H1 (cell line): ENCODE data around the gene COL4A1. TPM values are rescaled to one million over a fixed set of nuclear protein-coding genes. Genes with fewer than 3 reads are reported as not detected.

Experiments
- CTCF ChIA-PET: fragments of 300-600 bp; sonication (Branson Sonifier 250); formaldehyde crosslinking; loops from one replicate; lab custom pipeline; 2021; ENCODE audit not compliant: partially characterized antibody; lab: Charles Lee
- POLR2A ChIA-PET: fragments of 300-600 bp; sonication (Branson Sonifier 250); formaldehyde crosslinking; loops from one replicate; lab custom pipeline; 2021; ENCODE audit warnings: inconsistent platforms; ENCODE audit not compliant: partially characterized antibody; lab: Charles Lee
- DNase-seq, 2 experiments: peaks; one replicate each; pipeline versions ENCODE4 v3.0.0 to v3.0.0-alpha.2; 2010 to 2022; ENCODE audit warnings: low spot score in 2 of 2, low read depth in 1 of 2, mixed read lengths in 1 of 2
- FAIRE-seq: peaks from 2 replicates; lab custom pipeline; 2011; peaks lifted over from hg19 to GRCh38; lab: Jason Lieb, UNC
- H2AFZ ChIP-seq: 2 replicates; pipeline ENCODE4 v1.8.1; 2012; ENCODE audit warnings: low read length, inconsistent platforms
- H2AK5ac ChIP-seq: 2 replicates; pipeline ENCODE4 v1.6.1; 2013; ENCODE audit warnings: low read depth, low read length
- H2BK120ac ChIP-seq: replicated peaks from 2 replicates; pipeline ENCODE3; 2013; ENCODE audit warnings: low read depth, low read length, inconsistent platforms
- H2BK12ac ChIP-seq: 2 replicates; pipeline ENCODE4 v1.6.1; 2013; ENCODE audit warnings: low read depth, low read length
- H2BK15ac ChIP-seq: 2 replicates; pipeline ENCODE4 v1.6.1; 2013; ENCODE audit warnings: low read length
- H2BK20ac ChIP-seq: 2 replicates; pipeline ENCODE4 v1.6.1; 2013; ENCODE audit warnings: low read length
- H2BK5ac ChIP-seq: 2 replicates; pipeline ENCODE4 v1.6.1; 2013; ENCODE audit warnings: low read depth, low read length
- H3K14ac ChIP-seq: 2 replicates; pipeline ENCODE4 v1.6.1; 2013; ENCODE audit warnings: inconsistent platforms; ENCODE audit not compliant: insufficient read length
- H3K18ac ChIP-seq: 2 replicates; pipeline ENCODE4 v1.6.1; 2013; ENCODE audit warnings: low read length; ENCODE audit errors: extremely low read depth
- H3K23ac ChIP-seq: 2 replicates; pipeline ENCODE4 v1.6.1; 2013; ENCODE audit warnings: inconsistent platforms; ENCODE audit not compliant: insufficient read length
- H3K23me2 ChIP-seq: 2 replicates; pipeline ENCODE4 v1.6.1; 2013; ENCODE audit warnings: low read depth, low read length
- H3K27ac ChIP-seq: 2 replicates; pipeline ENCODE4 v1.6.1; 2011; ENCODE audit warnings: low read depth, low read length, inconsistent platforms
- H3K27me3 ChIP-seq, 4 experiments: replicated peaks in 1 of 4; 1 replicate in 1 of 4; 2 replicates in 3 of 4; pipeline versions ENCODE4 v1.6.1 to v1.8.1; 2011 to 2013; ENCODE audit warnings: low read length in 3 of 4, mild to moderate bottlenecking in 3 of 4, inconsistent platforms in 2 of 4, mixed read lengths in 2 of 4, moderate library complexity in 1 of 4; ENCODE audit not compliant: control insufficient read depth in 3 of 4, insufficient read depth in 3 of 4; ENCODE audit errors: extremely low read depth in 1 of 4
- H3K36me3 ChIP-seq, 4 experiments: 2 replicates each; pipeline versions ENCODE4 v1.6.1 to v1.8.1; 2011 to 2013; ENCODE audit warnings: mild to moderate bottlenecking in 4 of 4, low read length in 3 of 4, moderate library complexity in 2 of 4, control low read depth in 1 of 4, inconsistent platforms in 1 of 4; ENCODE audit not compliant: insufficient read depth in 4 of 4, control insufficient read depth in 2 of 4
- H3K4ac ChIP-seq: replicated peaks from 2 replicates; pipeline ENCODE3; 2013; ENCODE audit warnings: low read length, low read depth, mixed read lengths, inconsistent platforms; ENCODE audit not compliant: insufficient read length
- H3K4me1 ChIP-seq, 4 experiments: replicated peaks in 1 of 4; 1 replicate in 1 of 4; 2 replicates in 3 of 4; pipeline versions ENCODE4 v1.6.1 to v1.8.1; 2011 to 2013; ENCODE audit warnings: low read length in 3 of 4, inconsistent platforms in 2 of 4, mixed read lengths in 1 of 4; ENCODE audit not compliant: insufficient read depth in 4 of 4, control insufficient read depth in 3 of 4
- H3K4me2 ChIP-seq, 2 experiments: 2 replicates each; pipeline versions ENCODE4 v1.6.1 to v1.8.1; 2011 to 2013; ENCODE audit warnings: low read depth in 2 of 2, low read length in 2 of 2, control low read depth in 1 of 2, inconsistent platforms in 1 of 2, mild to moderate bottlenecking in 1 of 2; ENCODE audit not compliant: insufficient read depth in 1 of 2
- H3K4me3 ChIP-seq, 4 experiments: fragments of 200-600, 300-600 bp in 1 of 4; sonication (generic), shearing (Covaris generic), sonication (Bioruptor Twin) in 1 of 4; 2 replicates each; pipeline versions ENCODE4 v1.5.1 to v1.8.1; 2011 to 2016; ENCODE audit warnings: low read length in 4 of 4, low read depth in 3 of 4, control low read depth in 2 of 4, inconsistent platforms in 2 of 4, mild to moderate bottlenecking in 2 of 4, mixed read lengths in 1 of 4, moderate library complexity in 1 of 4; ENCODE audit not compliant: insufficient read depth in 2 of 4; ENCODE audit errors: extremely low read depth in 1 of 4
- H3K56ac ChIP-seq: replicated peaks from 2 replicates; pipeline ENCODE3; 2013; ENCODE audit warnings: low read depth, mild to moderate bottlenecking, mixed read lengths, low read length, inconsistent platforms; ENCODE audit not compliant: insufficient read length
- H3K79me1 ChIP-seq: 2 replicates; pipeline ENCODE4 v1.6.1; 2013; ENCODE audit warnings: low read depth, low read length, control low read depth
- H3K79me2 ChIP-seq, 2 experiments: 2 replicates each; pipeline versions ENCODE4 v1.6.1 to v1.8.1; 2012 to 2013; ENCODE audit warnings: low read length in 2 of 2, mild to moderate bottlenecking in 2 of 2, inconsistent platforms in 1 of 2; ENCODE audit not compliant: insufficient read depth in 2 of 2, control insufficient read depth in 1 of 2
- H3K9ac ChIP-seq, 4 experiments: replicated peaks in 1 of 4; 1 replicate in 1 of 4; 2 replicates in 3 of 4; pipeline versions ENCODE4 v1.6.1 to v1.8.1; 2011 to 2013; ENCODE audit warnings: low read depth in 3 of 4, low read length in 3 of 4, control low read depth in 2 of 4, mild to moderate bottlenecking in 2 of 4, moderate library complexity in 2 of 4, inconsistent platforms in 1 of 4; ENCODE audit errors: extremely low read depth in 1 of 4
- H3K9me3 ChIP-seq, 2 experiments: 2 replicates each; pipeline versions ENCODE4 v1.6.1 to v1.8.1; 2012 to 2013; ENCODE audit warnings: mild to moderate bottlenecking in 2 of 2, moderate library complexity in 2 of 2, control low read depth in 1 of 2, inconsistent platforms in 1 of 2, low read depth in 1 of 2, low read length in 1 of 2, mixed read lengths in 1 of 2; ENCODE audit not compliant: insufficient read depth in 2 of 2
- H4K20me1 ChIP-seq, 2 experiments: replicated peaks in 1 of 2; 2 replicates each; pipeline versions ENCODE3 to v1.8.1; 2011 to 2013; ENCODE audit warnings: inconsistent platforms in 2 of 2, low read length in 2 of 2, mild to moderate bottlenecking in 1 of 2; ENCODE audit not compliant: insufficient read depth in 2 of 2, control insufficient read depth in 1 of 2
- H4K5ac ChIP-seq: 2 replicates; pipeline ENCODE4 v1.6.1; 2013; ENCODE audit warnings: low read length, low read depth, mixed read lengths, inconsistent platforms; ENCODE audit not compliant: insufficient read length
- H4K8ac ChIP-seq: 2 replicates; pipeline ENCODE4 v1.8.0; 2013; ENCODE audit warnings: mild to moderate bottlenecking, moderate library complexity, low read length, inconsistent platforms; ENCODE audit not compliant: insufficient read depth; ENCODE audit errors: extremely low read depth
- H4K91ac ChIP-seq: replicated peaks from 2 replicates; pipeline ENCODE3; 2013; ENCODE audit warnings: low read length, mixed read lengths, inconsistent platforms; ENCODE audit not compliant: insufficient read length
- E2F6 ChIP-seq: IDR thresholded peaks from 2 replicates; pipeline ENCODE4 v1.6.1; 2012; ENCODE audit warnings: inconsistent platforms
- HDAC6 ChIP-seq: IDR thresholded peaks from one replicate; pipeline ENCODE4 v1.7.1; 2012; ENCODE audit warnings: low read depth, mild to moderate bottlenecking, inconsistent platforms, low read length, moderate library complexity
- JUN ChIP-seq: IDR thresholded peaks from 2 replicates; pipeline ENCODE4 v1.6.1; 2011; ENCODE audit warnings: low read depth, mild to moderate bottlenecking, improper control_type of control experiment, low read length
- WGBS, 2 experiments: shearing (Covaris generic) in 1 of 2; methylation state at CpG; one replicate each; pipeline versions ENCODE4 v1.1.6 to v1.1.7; 2013 to 2015; ENCODE audit warnings: low lambda C conversion rate in 2 of 2, mixed read lengths in 2 of 2, inconsistent platforms in 1 of 2, low coverage in 1 of 2, missing lambda C conversion rate in 1 of 2; ENCODE audit not compliant: insufficient replicate concordance in 2 of 2, insufficient coverage in 1 of 2, insufficient read length in 1 of 2; ENCODE audit errors: extremely low coverage in 1 of 2, missing lambda C conversion rate in 1 of 2; 5-methylcytosine and 5-hydroxymethylcytosine counted together
- polyA plus RNA-seq, 7 experiments: library from polyadenylated mRNA; depleted of rRNA in 3 of 7; stranded (reverse) in 5 of 7; unstranded in 2 of 7; fragments of >200 nt in 5 of 7; fragments of 200-250 nt in 2 of 7; gene quantifications; 1 replicate in 5 of 7; 2 replicates in 1 of 7; 4 replicates in 1 of 7; pipeline versions ENCODE4 v1.2.1 to v1.2.3, GENCODE V29; 2011 to 2013; ENCODE audit warnings: missing spikeins in 2 of 7, mixed read lengths in 2 of 7
- total RNA-seq: library from RNA; stranded (reverse); fragmentation: NEBNext Ultra II Directional; extraction: Animal tissue kit (Norgen Biotek cat#: 25700); gene quantifications from 2 replicates; pipeline ENCODE4 v1.2.1, GENCODE V29; 2021

Gene COL4A1
- total and polyA plus RNA-seq, 2 of the 8 experiments (the other 6 are each of a cell fraction or from before 2014, with no cell fraction given), result 30.7 to 82.0 TPM

GRCh38 chr13:110319774-110320509 lies 13.0 kb upstream of the COL4A1 start:
- TF ChIP-seq HDAC6, result no peak
- peak; percentile 23; the same call in 1 of the 2 replicates for TF ChIP-seq E2F6
- no peak for TF ChIP-seq JUN
- FAIRE-seq, result no peak
- H3K18ac ChIP-seq, result no peak overlapping the region
- no peak overlapping the region for H3K27ac ChIP-seq
- no peak overlapping the region for H3K4me2 ChIP-seq
- H2BK20ac ChIP-seq, result no peak overlapping the region
- H3K14ac ChIP-seq, result no peak overlapping the region
- no peak overlapping the region for H3K56ac ChIP-seq
- peak overlapping the region; percentile 72; the same call in 1 of the 2 replicates for H2BK5ac ChIP-seq
- H4K91ac ChIP-seq, result no peak overlapping the region
- H4K8ac ChIP-seq, result 0 out of 2 replicates have a peak overlapping the region, but pooled peaks have one; percentile 22
- H3K4ac ChIP-seq, result no peak overlapping the region
- H2BK15ac ChIP-seq, result no peak overlapping the region
- no peak overlapping the region for H2BK12ac ChIP-seq
- H3K27me3 ChIP-seq, result no peaks in the 10 kb centered on the region
- H3K23ac ChIP-seq, result no peak overlapping the region
- peaks cover 14% of the 10 kb centered on the region for H3K79me1 ChIP-seq
- H4K20me1 ChIP-seq, result peaks cover 0 to 12% of the 10 kb centered on the region in 2 experiments
- no peak for DNase-seq
- H3K23me2 ChIP-seq, result peaks cover 5% of the 10 kb centered on the region; the same call in 1 of the 2 replicates
- no peak overlapping the region for H2AK5ac ChIP-seq
- H3K36me3 ChIP-seq, result peaks cover 0 to 10% (median 4%) of the 10 kb centered on the region in 4 experiments; a peak in 3 of 8 replicates
- H2AFZ ChIP-seq, result no peak overlapping the region
- H3K4me1 ChIP-seq, result peaks cover 0 to 11% (median 3%) of the 10 kb centered on the region in 4 experiments; a peak in 4 of 7 replicates
- no peak overlapping the region for H3K4me3 ChIP-seq
- ChIA-PET CTCF (interaction anchor here (1.1 kb wide), 1 partner anchor 55 kb away, joined by 3 read pairs; no protein-coding TSS in a partner anchor), POLR2A (interaction anchor here (0.6 to 1.6 kb wide), 3 partner anchors 9 to 395 kb away, joined by 3 to 4 read pairs (median 3); partner anchors contain the start of genes COL4A1 and COL4A2)
- no peak overlapping the region for H3K9ac ChIP-seq
- no peaks in the 10 kb centered on the region; a peak in 1 of 4 replicates for H3K9me3 ChIP-seq
- peaks cover 5 to 8% of the 10 kb centered on the region in 2 experiments; a peak in 3 of 4 replicates for H3K79me2 ChIP-seq
- no peak overlapping the region for H4K5ac ChIP-seq
- no peak overlapping the region for H2BK120ac ChIP-seq
- WGBS, 2 experiments, result 87% methylated on average over 14 of the region's 19 CpGs; no CpG with 5 or more reads in 1 of the 2 experiments
